ENCODE results near the gene RADIL. TPM values are rescaled to one million over a fixed set of nuclear protein-coding genes. Genes with fewer than 3 reads are reported as not detected.

Gene RADIL
- total RNA-seq, 4 donors from 2014 or later = 1.0 to 10.1 (median 6.6) TPM

- Histone ChIP-seq H3K4me1 (peaks cover 8 to 17% of the 10 kb centered on the region in 2 donors), H3K27me3 (no peaks in the 10 kb centered on the region), H3K27ac (peak overlapping the region; percentile 91 to 98), H3K4me3 (no peak overlapping the region), H3K9me3 (no peaks in the 10 kb centered on the region), H3K36me3 (no peaks in the 10 kb centered on the region)
- no peak for DNase-seq
- no peak for TF ChIP-seq CTCF (IDR thresholded peaks at IDR 0.05)
- no peak for TF ChIP-seq POLR2A (IDR thresholded peaks at IDR 0.05)
- intact Hi-C loops (cut with DNase I; ENCODE audit: low total_unique reads) = no loop called here
These were observed 134.2 kb downstream of the RADIL start for GRCh38 chr7:4749363-4749762.

Small RNAs within 50 kb of the gene (microRNA-seq; reads per million reads assigned to microRNA genes)
- gene MIR4656 (ENCODE audit: borderline microRNAs expressed, borderline replicate concordance) = not detected

Small RNAs within 50 kb of the gene (small RNA-seq; reads per million reads assigned to genes)
- gene MIR4656 (not detected), gene RF00019 (not detected)

Other genes with a start within 250 kb of the RADIL start
- 10 to 100 TPM in 3 of 4 donors, 1 to 10 TPM in 1; 9.0 to 64.1 (median 21.5) TPM for gene FOXK1, start 201.4 kb downstream of the RADIL start, total RNA-seq
- gene AP5Z1, start 108.1 kb downstream of the RADIL start, total RNA-seq = 10 to 100 TPM; 12.9 to 40.2 (median 14.6) TPM
- 1 to 10 TPM in 1 of 4 donors, under 1 TPM in 2, not detected in 1; 0.24 to 1.6 (median 0.29) TPM for gene PAPOLB, start 21.7 kb downstream of the RADIL start, total RNA-seq
- not detected for gene MMD2, start 75.5 kb upstream of the RADIL start, total RNA-seq
- gene RBAK, start 162.1 kb upstream of the RADIL start, total RNA-seq = 10 to 100 TPM in 3 of 4 donors, 1 to 10 TPM in 1; 2.1 to 26.9 (median 13.5) TPM

Data from uterus (tissue), 4 donors.